GM12878 (cell line): Measurements from ENCODE around the gene STXBP5. TPM values are rescaled to one million over a fixed set of nuclear protein-coding genes. Genes with fewer than 3 reads are reported as not detected.

Experiments used
- ATAC-seq: fragments of 200-7000 bp; cut with Tn5 transposase; 3 replicates; pipeline ENCODE4 v1.9.1; 2020; ENCODE audit warnings: mild to moderate bottlenecking, moderate library complexity
- BruUV-seq: library from RNA; stranded (reverse); fragments of 400-500 nt; replicated peaks from 2 replicates; lab custom pipeline; 2021; lab: Mats Ljungman, UMichigan
- CTCF ChIA-PET: fragments of 300-600 bp; sonication (Branson Sonifier 250); formaldehyde crosslinking; extraction: SDS; loops from one replicate; lab custom pipeline; 2021; ENCODE audit warnings: inconsistent platforms; lab: Yijun Ruan, JAX
- POLR2A ChIA-PET: fragments of 350-600 bp; formaldehyde crosslinking; extraction: SDS; loops from one replicate; lab custom pipeline; 2021; ENCODE audit warnings: inconsistent platforms; lab: Charles Lee
- RAD21 ChIA-PET: fragments of 300-600 bp; sonication (Branson Sonifier 250); formaldehyde crosslinking; loops from one replicate; lab custom pipeline; 2023; ENCODE audit warnings: antibody characterized with exemption; ENCODE audit not compliant: unreplicated experiment; lab: Charles Lee
- SMC1A ChIA-PET: fragments of 300-600 bp; sonication (Branson Sonifier 250); formaldehyde crosslinking; loops from one replicate; lab custom pipeline; 2023; ENCODE audit not compliant: unreplicated experiment, uncharacterized antibody; lab: Charles Lee
- DNase-seq: peaks from one replicate; pipeline ENCODE4 v3.0.0-alpha.2; 2011; ENCODE audit warnings: low read depth, low spot score
- FAIRE-seq: peaks from 3 replicates; lab custom pipeline; 2011; peaks lifted over from hg19 to GRCh38; lab: Jason Lieb, UNC
- H2AFZ ChIP-seq: 2 replicates; pipeline ENCODE4 v1.6.0; 2011; ENCODE audit warnings: low read depth, low read length, control low read depth; ENCODE audit not compliant: control insufficient read depth
- H3K27ac ChIP-seq: 2 replicates; pipeline ENCODE4 v1.5.1; 2011; ENCODE audit warnings: control low read depth; ENCODE audit not compliant: control insufficient read depth, insufficient read depth
- H3K27me3 ChIP-seq, 2 experiments: replicated peaks in 1 of 2; 2 replicates each; pipeline versions ENCODE4 v1.6.0 to v1.6.1; 2011; ENCODE audit warnings: low read length in 1 of 2; ENCODE audit not compliant: control insufficient read depth in 2 of 2, insufficient read depth in 2 of 2
- H3K36me3 ChIP-seq, 2 experiments: 2 replicates each; pipeline ENCODE4 v1.5.1; 2011; ENCODE audit warnings: low read length in 1 of 2; ENCODE audit not compliant: control insufficient read depth in 2 of 2, insufficient read depth in 2 of 2
- H3K4me1 ChIP-seq: 2 replicates; pipeline ENCODE4 v1.6.1; 2011; ENCODE audit warnings: mild to moderate bottlenecking, low read length, moderate library complexity, mixed read lengths; ENCODE audit not compliant: control insufficient read depth, insufficient read depth
- H3K4me2 ChIP-seq: 2 replicates; pipeline ENCODE4 v1.6.0; 2011; ENCODE audit warnings: control low read depth; ENCODE audit not compliant: control insufficient read depth, insufficient read depth
- H3K4me3 ChIP-seq: fragments of 200-600 bp; sonication (generic); 2 replicates; pipeline ENCODE4 v1.5.1; 2016
- H3K79me2 ChIP-seq: 2 replicates; pipeline ENCODE4 v1.6.0; 2011; ENCODE audit warnings: low read length; ENCODE audit not compliant: control insufficient read depth, insufficient read depth
- H3K9ac ChIP-seq: 2 replicates; pipeline ENCODE4 v1.8.0; 2011; ENCODE audit warnings: low read length, control low read depth, mixed read lengths; ENCODE audit not compliant: control insufficient read depth, insufficient read depth
- H3K9me3 ChIP-seq: replicated peaks from 3 replicates; pipeline ENCODE4 v1.5.1; 2011; ENCODE audit warnings: mild to moderate bottlenecking, low read length; ENCODE audit not compliant: control insufficient read depth, insufficient read depth
- H4K20me1 ChIP-seq: 2 replicates; pipeline ENCODE4 v1.6.0; 2011; ENCODE audit not compliant: control insufficient read depth, insufficient read depth
- NFXL1 ChIP-seq: fragments of 450-650 bp; IDR thresholded peaks from 2 replicates; pipeline ENCODE4 v1.6.1; 2017; ENCODE audit warnings: antibody characterized with exemption, mild to moderate bottlenecking, borderline replicate concordance
- ZNF274 ChIP-seq: IDR thresholded peaks from one replicate; pipeline ENCODE4 v1.8.0; 2011; ENCODE audit not compliant: insufficient read length, insufficient read depth
- WGBS: methylation state at CpG from one replicate; pipeline ENCODE4 v1.1.6; 2016; ENCODE audit warnings: low lambda C conversion rate; ENCODE audit not compliant: insufficient replicate concordance, insufficient coverage; ENCODE audit errors: missing lambda C conversion rate; 5-methylcytosine and 5-hydroxymethylcytosine counted together
- in situ Hi-C: fragments of 300-500 bp; cut with MboI; formaldehyde crosslinking; loops from 9 replicates; pipeline ENCODE4 v1.14.3; 2018; ENCODE audit warnings: mixed read lengths
- intact Hi-C: fragments of 100-400 bp; cut with micrococcal nuclease; formaldehyde crosslinking; loops from one replicate; pipeline ENCODE4 v1.14.2; 2022; ENCODE audit not compliant: unreplicated experiment
- polyA plus RNA-seq, 11 experiments: library from polyadenylated mRNA; depleted of rRNA in 4 of 11; unstranded in 6 of 11; stranded (reverse) in 5 of 11; fragments of >200 nt; fragmentation: Nextera tagmentation in 4 of 11; fragmentation: Illumina TruSeq in 1 of 11; extraction: Ambion mirVana in 4 of 11; extraction: Trizol in 1 of 11; gene quantifications; 1 replicate in 1 of 11; 2 replicates in 10 of 11; pipeline versions ENCODE4 v1.2.1 to v1.2.3, GENCODE V29; 2011 to 2016; ENCODE audit warnings: inconsistent platforms in 2 of 11, missing spikeins in 2 of 11, low read depth in 1 of 11
- total RNA-seq, 4 experiments: library from RNA; depleted of rRNA in 3 of 4; stranded (reverse); fragments of >200 nt in 3 of 4; fragmentation: Illumina TruSeq in 1 of 4; extraction: Trizol in 1 of 4; gene quantifications; 2 replicates each; pipeline versions ENCODE4 v1.2.1 to v1.2.3, GENCODE V29; 2013 to 2021
- TF ChIP-seq, protein P1 (sequence below): fragments of 450-650 bp; IDR thresholded peaks from 2 replicates; pipeline ENCODE4 v1.6.1; 2017; ENCODE audit warnings: mild to moderate bottlenecking, moderate library complexity
- TF ChIP-seq, protein P2 (sequence below): IDR thresholded peaks from 2 replicates; pipeline ENCODE4 v1.6.1; 2012; ENCODE audit warnings: improper control_type of control experiment, low read depth, low read length; ENCODE audit not compliant: insufficient replicate concordance

STXBP5 gene
- total and polyA plus RNA-seq, 10 of the 15 experiments (the other 5 are each of a cell fraction or from before 2014, with no cell fraction given), result 1.4 to 13.2 (median 8.4) TPM

DNA sequence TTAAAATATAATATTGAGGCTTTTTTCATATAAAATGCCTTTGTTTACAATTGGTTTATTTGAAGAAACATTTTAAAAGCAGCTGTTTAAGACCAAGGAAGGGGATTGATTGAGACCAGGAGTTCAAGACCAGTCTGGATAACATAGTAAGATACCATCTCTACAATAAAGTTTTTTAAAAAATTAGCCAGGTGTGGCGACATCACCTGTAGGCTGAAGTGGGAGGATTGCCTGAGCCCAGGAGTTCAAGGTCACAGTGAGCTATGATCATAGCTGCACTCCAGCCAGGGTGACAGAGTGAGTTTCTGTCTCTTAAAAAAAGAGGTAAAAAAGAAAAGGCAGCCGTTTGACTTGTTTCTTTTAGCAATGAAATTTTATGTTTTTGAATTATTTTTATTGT, 117.0 kb downstream of the STXBP5 start:
- no peaks in the 10 kb centered on the region for H4K20me1 ChIP-seq
- H2AFZ ChIP-seq, result no peak overlapping the region
- ATAC-seq, result peak; percentile 14; the same call in 1 of the 3 replicates
- H3K4me3 ChIP-seq, result no peak overlapping the region
- no peaks in the 10 kb centered on the region for H3K4me1 ChIP-seq
- no TSS peak for BruUV-seq
- no peaks in the 10 kb centered on the region for H3K79me2 ChIP-seq
- ChIA-PET SMC1A (interaction anchor here (1.0 to 1.2 kb wide), 3 partner anchors 8 to 39 kb away, joined by 3 to 4 read pairs (median 3); no protein-coding TSS in a partner anchor), CTCF (no interaction called here), RAD21 (no interaction called here), POLR2A (no interaction called here)
- in situ Hi-C loops, result no loop called here
- peak; percentile 38 for FAIRE-seq
- peak overlapping the region; percentile 84; the same call in 1 of the 2 replicates for H3K4me2 ChIP-seq
- no peak for DNase-seq
- no peak for TF ChIP-seq NFXL1
- TF ChIP-seq, protein P1, sequence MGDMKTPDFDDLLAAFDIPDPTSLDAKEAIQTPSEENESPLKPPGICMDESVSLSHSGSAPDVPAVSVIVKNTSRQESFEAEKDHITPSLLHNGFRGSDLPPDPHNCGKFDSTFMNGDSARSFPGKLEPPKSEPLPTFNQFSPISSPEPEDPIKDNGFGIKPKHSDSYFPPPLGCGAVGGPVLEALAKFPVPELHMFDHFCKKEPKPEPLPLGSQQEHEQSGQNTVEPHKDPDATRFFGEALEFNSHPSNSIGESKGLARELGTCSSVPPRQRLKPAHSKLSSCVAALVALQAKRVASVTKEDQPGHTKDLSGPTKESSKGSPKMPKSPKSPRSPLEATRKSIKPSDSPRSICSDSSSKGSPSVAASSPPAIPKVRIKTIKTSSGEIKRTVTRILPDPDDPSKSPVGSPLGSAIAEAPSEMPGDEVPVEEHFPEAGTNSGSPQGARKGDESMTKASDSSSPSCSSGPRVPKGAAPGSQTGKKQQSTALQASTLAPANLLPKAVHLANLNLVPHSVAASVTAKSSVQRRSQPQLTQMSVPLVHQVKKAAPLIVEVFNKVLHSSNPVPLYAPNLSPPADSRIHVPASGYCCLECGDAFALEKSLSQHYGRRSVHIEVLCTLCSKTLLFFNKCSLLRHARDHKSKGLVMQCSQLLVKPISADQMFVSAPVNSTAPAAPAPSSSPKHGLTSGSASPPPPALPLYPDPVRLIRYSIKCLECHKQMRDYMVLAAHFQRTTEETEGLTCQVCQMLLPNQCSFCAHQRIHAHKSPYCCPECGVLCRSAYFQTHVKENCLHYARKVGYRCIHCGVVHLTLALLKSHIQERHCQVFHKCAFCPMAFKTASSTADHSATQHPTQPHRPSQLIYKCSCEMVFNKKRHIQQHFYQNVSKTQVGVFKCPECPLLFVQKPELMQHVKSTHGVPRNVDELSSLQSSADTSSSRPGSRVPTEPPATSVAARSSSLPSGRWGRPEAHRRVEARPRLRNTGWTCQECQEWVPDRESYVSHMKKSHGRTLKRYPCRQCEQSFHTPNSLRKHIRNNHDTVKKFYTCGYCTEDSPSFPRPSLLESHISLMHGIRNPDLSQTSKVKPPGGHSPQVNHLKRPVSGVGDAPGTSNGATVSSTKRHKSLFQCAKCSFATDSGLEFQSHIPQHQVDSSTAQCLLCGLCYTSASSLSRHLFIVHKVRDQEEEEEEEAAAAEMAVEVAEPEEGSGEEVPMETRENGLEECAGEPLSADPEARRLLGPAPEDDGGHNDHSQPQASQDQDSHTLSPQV, result no peak
- TF ChIP-seq, protein P2, sequence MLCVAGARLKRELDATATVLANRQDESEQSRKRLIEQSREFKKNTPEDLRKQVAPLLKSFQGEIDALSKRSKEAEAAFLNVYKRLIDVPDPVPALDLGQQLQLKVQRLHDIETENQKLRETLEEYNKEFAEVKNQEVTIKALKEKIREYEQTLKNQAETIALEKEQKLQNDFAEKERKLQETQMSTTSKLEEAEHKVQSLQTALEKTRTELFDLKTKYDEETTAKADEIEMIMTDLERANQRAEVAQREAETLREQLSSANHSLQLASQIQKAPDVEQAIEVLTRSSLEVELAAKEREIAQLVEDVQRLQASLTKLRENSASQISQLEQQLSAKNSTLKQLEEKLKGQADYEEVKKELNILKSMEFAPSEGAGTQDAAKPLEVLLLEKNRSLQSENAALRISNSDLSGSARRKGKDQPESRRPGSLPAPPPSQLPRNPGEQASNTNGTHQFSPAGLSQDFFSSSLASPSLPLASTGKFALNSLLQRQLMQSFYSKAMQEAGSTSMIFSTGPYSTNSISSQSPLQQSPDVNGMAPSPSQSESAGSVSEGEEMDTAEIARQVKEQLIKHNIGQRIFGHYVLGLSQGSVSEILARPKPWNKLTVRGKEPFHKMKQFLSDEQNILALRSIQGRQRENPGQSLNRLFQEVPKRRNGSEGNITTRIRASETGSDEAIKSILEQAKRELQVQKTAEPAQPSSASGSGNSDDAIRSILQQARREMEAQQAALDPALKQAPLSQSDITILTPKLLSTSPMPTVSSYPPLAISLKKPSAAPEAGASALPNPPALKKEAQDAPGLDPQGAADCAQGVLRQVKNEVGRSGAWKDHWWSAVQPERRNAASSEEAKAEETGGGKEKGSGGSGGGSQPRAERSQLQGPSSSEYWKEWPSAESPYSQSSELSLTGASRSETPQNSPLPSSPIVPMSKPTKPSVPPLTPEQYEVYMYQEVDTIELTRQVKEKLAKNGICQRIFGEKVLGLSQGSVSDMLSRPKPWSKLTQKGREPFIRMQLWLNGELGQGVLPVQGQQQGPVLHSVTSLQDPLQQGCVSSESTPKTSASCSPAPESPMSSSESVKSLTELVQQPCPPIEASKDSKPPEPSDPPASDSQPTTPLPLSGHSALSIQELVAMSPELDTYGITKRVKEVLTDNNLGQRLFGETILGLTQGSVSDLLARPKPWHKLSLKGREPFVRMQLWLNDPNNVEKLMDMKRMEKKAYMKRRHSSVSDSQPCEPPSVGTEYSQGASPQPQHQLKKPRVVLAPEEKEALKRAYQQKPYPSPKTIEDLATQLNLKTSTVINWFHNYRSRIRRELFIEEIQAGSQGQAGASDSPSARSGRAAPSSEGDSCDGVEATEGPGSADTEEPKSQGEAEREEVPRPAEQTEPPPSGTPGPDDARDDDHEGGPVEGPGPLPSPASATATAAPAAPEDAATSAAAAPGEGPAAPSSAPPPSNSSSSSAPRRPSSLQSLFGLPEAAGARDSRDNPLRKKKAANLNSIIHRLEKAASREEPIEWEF, result no peak
- TF ChIP-seq ZNF274, result no peak
- intact Hi-C loops, result no loop called here
- H3K27ac ChIP-seq, result peak overlapping the region; percentile 69; the same call in 1 of the 2 replicates
- 31% methylated on average over 2 of the region's 2 CpGs for WGBS
- H3K27me3 ChIP-seq, result no peaks in the 10 kb centered on the region
- no peaks in the 10 kb centered on the region for H3K9me3 ChIP-seq
- no peak overlapping the region for H3K9ac ChIP-seq
- peaks cover 0 to under 1% of the 10 kb centered on the region in 2 experiments; a peak in 1 of 4 replicates for H3K36me3 ChIP-seq
